Fibroblast of skin of abdomen (primary cell): ENCODE measurements around the gene ZNF544.
"Not testable (repeated sequence)": the region's sequence is repeated elsewhere in the genome, so short reads cannot be mapped to it uniquely, and the experiment has no call there.

Experiments
- DNase-seq: peaks from one replicate; pipeline ENCODE4 v3.0.0-alpha.2; 2013

Gene ZNF544

GRCh38 chr19:58305932-58306323, 77.2 kb downstream of the ZNF544 start:
- no peak for DNase-seq

DNA sequence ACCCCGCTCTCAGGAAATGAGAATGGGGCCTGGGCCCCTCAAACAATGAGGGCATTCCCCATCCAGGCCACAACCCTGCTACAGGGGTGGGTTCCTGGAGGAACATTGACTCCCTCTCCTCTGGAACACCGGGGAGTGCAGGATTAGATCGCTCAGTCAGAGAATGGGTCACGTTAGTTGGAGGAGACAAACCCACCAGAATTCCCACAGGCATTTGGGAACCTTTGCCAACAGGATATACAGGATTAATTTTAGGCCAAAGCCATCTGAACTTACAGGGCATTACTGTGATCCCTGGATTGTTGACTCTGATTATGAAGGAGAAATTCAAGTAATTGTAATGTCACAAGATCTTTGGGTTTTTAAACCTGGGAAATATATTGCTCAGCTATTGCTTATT, 79.0 kb downstream of the ZNF544 start:
- no peak for DNase-seq

GRCh38 chr19:58310685-58311084, 82.0 kb downstream of the ZNF544 start:
- not testable (repeated sequence) for DNase-seq

GRCh38 chr19:58311345-58311865, 82.7 kb downstream of the ZNF544 start:
- DNase-seq, result no peak
